H9 (cell line): ENCODE measurements around the gene C18orf63. TPM values are rescaled to one million over a fixed set of nuclear protein-coding genes. Genes with fewer than 3 reads are reported as not detected.
A peak's percentile ranks its signal among the peaks of the same experiment; 100 is the strongest.

Experiments used
- DNase-seq: peaks from one replicate; pipeline ENCODE4 v3.0.0-alpha.2; 2017
- H2AFZ ChIP-seq: one replicate; pipeline ENCODE4 v1.6.1; 2013; ENCODE audit warnings: mild to moderate bottlenecking, low read length, control low read depth, moderate library complexity
- H2AK5ac ChIP-seq: 2 replicates; pipeline ENCODE4 v1.6.1; 2013; ENCODE audit warnings: low read length, control low read depth, mixed read lengths; ENCODE audit not compliant: insufficient read length
- H2BK120ac ChIP-seq: one replicate; pipeline ENCODE4 v1.6.1; 2013; ENCODE audit warnings: low read depth, mild to moderate bottlenecking, low read length, control low read depth, inconsistent platforms; ENCODE audit not compliant: poor library complexity, severe bottlenecking
- H2BK12ac ChIP-seq: 2 replicates; pipeline ENCODE4 v1.6.1; 2013; ENCODE audit warnings: low read length, control low read depth, mixed read lengths, low read depth; ENCODE audit not compliant: insufficient read length
- H2BK15ac ChIP-seq: 2 replicates; pipeline ENCODE4 v1.6.1; 2013; ENCODE audit warnings: low read depth, low read length, control low read depth
- H2BK20ac ChIP-seq: one replicate; pipeline ENCODE4 v1.6.1; 2013; ENCODE audit warnings: low read depth, mild to moderate bottlenecking, low read length, control low read depth, inconsistent platforms; ENCODE audit not compliant: poor library complexity, severe bottlenecking
- H2BK5ac ChIP-seq: 2 replicates; pipeline ENCODE4 v1.6.1; 2013; ENCODE audit warnings: low read length, control low read depth, mixed read lengths; ENCODE audit not compliant: insufficient read length
- H3K14ac ChIP-seq: 2 replicates; pipeline ENCODE4 v1.6.1; 2013; ENCODE audit warnings: low read length, control low read depth; ENCODE audit not compliant: insufficient read depth
- H3K18ac ChIP-seq: 2 replicates; pipeline ENCODE4 v1.6.1; 2013; ENCODE audit warnings: low read depth, mild to moderate bottlenecking, mixed read lengths, low read length, control low read depth; ENCODE audit not compliant: insufficient read length
- H3K23ac ChIP-seq: 2 replicates; pipeline ENCODE4 v1.6.1; 2013; ENCODE audit warnings: low read length, control low read depth, mixed read lengths, low read depth; ENCODE audit not compliant: insufficient read length
- H3K23me2 ChIP-seq: 2 replicates; pipeline ENCODE4 v1.6.1; 2013; ENCODE audit warnings: low read depth, mild to moderate bottlenecking, mixed read lengths, low read length, control low read depth; ENCODE audit not compliant: insufficient read length, poor library complexity, severe bottlenecking
- H3K27ac ChIP-seq: 2 replicates; pipeline ENCODE4 v1.5.1; 2013; ENCODE audit warnings: low read length, control low read depth, mixed read lengths, low read depth; ENCODE audit not compliant: insufficient read length
- H3K27me3 ChIP-seq: 2 replicates; pipeline ENCODE4 v1.6.1; 2013; ENCODE audit warnings: low read length, control low read depth, inconsistent platforms; ENCODE audit not compliant: insufficient read depth
- H3K4ac ChIP-seq: 2 replicates; pipeline ENCODE4 v1.6.1; 2013; ENCODE audit warnings: low read depth, mild to moderate bottlenecking, control low read depth, inconsistent platforms, low read length, moderate library complexity
- H3K4me1 ChIP-seq: 2 replicates; pipeline ENCODE4 v1.6.1; 2013; ENCODE audit warnings: low read length, control low read depth, inconsistent platforms; ENCODE audit not compliant: insufficient read depth
- H3K4me2 ChIP-seq: 2 replicates; pipeline ENCODE4 v1.6.1; 2013; ENCODE audit warnings: low read length, control low read depth, mixed read lengths; ENCODE audit not compliant: insufficient read length, insufficient read depth
- H3K56ac ChIP-seq: 2 replicates; pipeline ENCODE4 v1.6.1; 2013; ENCODE audit warnings: low read depth, mild to moderate bottlenecking, mixed read lengths, low read length, control low read depth; ENCODE audit not compliant: insufficient read length
- H3K79me1 ChIP-seq: 2 replicates; pipeline ENCODE4 v1.6.1; 2013; ENCODE audit warnings: low read depth, mild to moderate bottlenecking, moderate library complexity, low read length, control low read depth, inconsistent platforms; ENCODE audit not compliant: insufficient read depth, poor library complexity, severe bottlenecking
- H3K79me2 ChIP-seq: 2 replicates; pipeline ENCODE4 v1.6.1; 2013; ENCODE audit warnings: low read length, control low read depth, inconsistent platforms; ENCODE audit not compliant: insufficient read depth
- H3K9ac ChIP-seq: 2 replicates; pipeline ENCODE4 v1.6.1; 2013; ENCODE audit warnings: low read length, control low read depth, mixed read lengths; ENCODE audit not compliant: insufficient read length; ENCODE audit errors: extremely low read depth
- H3K9me3 ChIP-seq: one replicate; pipeline ENCODE4 v1.6.1; 2013; ENCODE audit warnings: low read depth, low read length, inconsistent platforms; ENCODE audit not compliant: control insufficient read depth
- H3T11ph ChIP-seq: one replicate; pipeline ENCODE4 v1.6.1; 2013; ENCODE audit warnings: mild to moderate bottlenecking, low read length, control low read depth, inconsistent platforms
- H4K20me1 ChIP-seq: one replicate; pipeline ENCODE4 v1.6.1; 2013; ENCODE audit not compliant: control insufficient read depth, insufficient read length, insufficient read depth
- H4K5ac ChIP-seq: 2 replicates; pipeline ENCODE4 v1.6.1; 2013; ENCODE audit warnings: low read depth, mild to moderate bottlenecking, mixed read lengths, low read length, control low read depth; ENCODE audit not compliant: insufficient read length
- H4K8ac ChIP-seq: replicated peaks from 2 replicates; pipeline ENCODE4 v1.6.1; 2013; ENCODE audit warnings: low read length, control low read depth, mixed read lengths, low read depth; ENCODE audit not compliant: insufficient read length
- H4K91ac ChIP-seq: 2 replicates; pipeline ENCODE4 v1.6.1; 2013; ENCODE audit warnings: low read depth, mild to moderate bottlenecking, moderate library complexity, mixed read lengths, low read length, control low read depth; ENCODE audit not compliant: insufficient read length
- H3K27ac Mint-ChIP-seq, 3 experiments: 2 replicates in 2 of 3; 3 replicates in 1 of 3; pipeline ENCODE4 v1.8.0; 2020 to 2021; ENCODE audit warnings: mixed read lengths in 3 of 3, mild to moderate bottlenecking in 1 of 3, moderate library complexity in 1 of 3
- H3K27me3 Mint-ChIP-seq: 2 replicates; pipeline ENCODE4 v1.8.0; 2021; ENCODE audit warnings: low read depth, mild to moderate bottlenecking, moderate library complexity, mixed read lengths
- H3K36me3 Mint-ChIP-seq, 3 experiments: 2 replicates in 2 of 3; 3 replicates in 1 of 3; pipeline ENCODE4 v1.8.0; 2020 to 2021; ENCODE audit warnings: low read depth in 3 of 3, mixed read lengths in 3 of 3; ENCODE audit not compliant: insufficient read depth in 1 of 3
- H3K4me1 Mint-ChIP-seq, 2 experiments: 2 replicates each; pipeline ENCODE4 v1.8.0; 2020; ENCODE audit warnings: mixed read lengths in 2 of 2
- H3K4me3 Mint-ChIP-seq, 2 experiments: 2 replicates in 1 of 2; 3 replicates in 1 of 2; pipeline ENCODE4 v1.8.0; 2020 to 2021; ENCODE audit warnings: mild to moderate bottlenecking in 2 of 2, mixed read lengths in 2 of 2, moderate library complexity in 1 of 2
- H3K9me3 Mint-ChIP-seq, 2 experiments: 2 replicates in 1 of 2; 3 replicates in 1 of 2; pipeline ENCODE4 v1.8.0; 2020; ENCODE audit warnings: mild to moderate bottlenecking in 2 of 2, mixed read lengths in 2 of 2, moderate library complexity in 1 of 2
- WGBS: extraction: QIAGEN DNeasy Blood & Tissue Kit; methylation state at CpG from one replicate; pipeline ENCODE4 v1.1.7; 2013; ENCODE audit warnings: missing lambda C conversion rate, low lambda C conversion rate, mixed read lengths; ENCODE audit not compliant: insufficient read length; ENCODE audit errors: extremely low coverage; 5-methylcytosine and 5-hydroxymethylcytosine counted together
- total RNA-seq: library from RNA; stranded (reverse); gene quantifications from 2 replicates; pipeline ENCODE4 v1.2.1, GENCODE V29; 2021
- TF ChIP-seq, protein P1 (sequence below): fragments of 200-600 bp; sonication (generic); conservative IDR thresholded peaks from 3 replicates; pipeline ENCODE4 v1.8.0; 2021; ENCODE audit warnings: antibody characterized with exemption, mild to moderate bottlenecking

Gene C18orf63
- total RNA-seq, 1 experiment from 2014 or later: not detected

DNA sequence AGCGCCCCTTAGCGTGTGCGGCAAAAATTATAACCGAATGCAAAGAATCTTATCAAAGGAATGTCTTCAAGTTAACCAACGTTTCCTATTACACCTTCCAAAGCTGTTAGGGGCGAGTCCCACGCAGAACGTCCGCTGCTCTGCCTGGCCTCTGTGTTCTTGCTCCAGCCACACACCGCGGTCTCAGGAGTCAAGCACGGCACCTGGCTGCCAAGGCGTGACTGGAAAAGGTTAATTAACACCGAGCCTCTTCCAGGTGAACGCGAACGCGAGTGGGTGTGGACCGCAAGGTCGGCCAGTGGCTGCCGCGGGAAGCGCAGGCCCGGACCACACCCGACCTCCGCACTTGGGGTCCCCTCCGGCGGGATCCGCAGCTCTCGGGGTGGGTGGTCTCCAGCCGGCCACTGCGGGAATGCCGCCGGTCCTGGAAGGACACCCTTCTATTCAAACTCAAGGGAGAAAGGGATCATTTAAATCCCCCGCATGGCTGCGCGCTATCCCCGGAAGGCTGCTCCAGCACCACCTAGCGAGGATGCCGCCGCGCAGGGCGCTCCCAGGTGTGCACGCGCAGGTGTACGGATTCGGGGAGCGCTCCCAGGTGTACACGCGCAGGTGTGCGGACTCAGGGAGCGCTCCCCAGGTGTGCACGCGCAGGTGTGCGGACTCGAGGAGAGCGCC, 24.7 kb upstream of the C18orf63 start:
- no peak overlapping the region for H4K5ac ChIP-seq
- Mint-ChIP-seq H3K27me3 (peaks cover 3% of the 10 kb centered on the region), H3K4me3 (peak overlapping the region; percentile 87 to 96), H3K36me3 (peaks cover 0 to 2% (median 0%) of the 10 kb centered on the region in 3 experiments; a peak in 3 of 7 replicates), H3K4me1 (peaks cover 29 to 32% of the 10 kb centered on the region in 2 experiments), H3K9me3 (no peaks in the 10 kb centered on the region; a peak in 3 of 5 replicates), H3K27ac (no peak overlapping the region)
- H2BK12ac ChIP-seq: no peak overlapping the region
- TF ChIP-seq, protein P1, sequence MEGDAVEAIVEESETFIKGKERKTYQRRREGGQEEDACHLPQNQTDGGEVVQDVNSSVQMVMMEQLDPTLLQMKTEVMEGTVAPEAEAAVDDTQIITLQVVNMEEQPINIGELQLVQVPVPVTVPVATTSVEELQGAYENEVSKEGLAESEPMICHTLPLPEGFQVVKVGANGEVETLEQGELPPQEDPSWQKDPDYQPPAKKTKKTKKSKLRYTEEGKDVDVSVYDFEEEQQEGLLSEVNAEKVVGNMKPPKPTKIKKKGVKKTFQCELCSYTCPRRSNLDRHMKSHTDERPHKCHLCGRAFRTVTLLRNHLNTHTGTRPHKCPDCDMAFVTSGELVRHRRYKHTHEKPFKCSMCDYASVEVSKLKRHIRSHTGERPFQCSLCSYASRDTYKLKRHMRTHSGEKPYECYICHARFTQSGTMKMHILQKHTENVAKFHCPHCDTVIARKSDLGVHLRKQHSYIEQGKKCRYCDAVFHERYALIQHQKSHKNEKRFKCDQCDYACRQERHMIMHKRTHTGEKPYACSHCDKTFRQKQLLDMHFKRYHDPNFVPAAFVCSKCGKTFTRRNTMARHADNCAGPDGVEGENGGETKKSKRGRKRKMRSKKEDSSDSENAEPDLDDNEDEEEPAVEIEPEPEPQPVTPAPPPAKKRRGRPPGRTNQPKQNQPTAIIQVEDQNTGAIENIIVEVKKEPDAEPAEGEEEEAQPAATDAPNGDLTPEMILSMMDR: peak; percentile 43
- peaks cover 13% of the 10 kb centered on the region; the same call in 1 of the 2 replicates for H3K4me1 ChIP-seq
- H3K79me2 ChIP-seq: peaks cover 12% of the 10 kb centered on the region; the same call in 1 of the 2 replicates
- no peak overlapping the region for H3K23ac ChIP-seq
- no peak overlapping the region for H2BK5ac ChIP-seq
- H3K4me2 ChIP-seq: peak overlapping the region; percentile 59
- no peaks in the 10 kb centered on the region for H4K20me1 ChIP-seq
- H3K18ac ChIP-seq: no peak overlapping the region
- H2BK120ac ChIP-seq: no peak overlapping the region
- H2AK5ac ChIP-seq: no peak overlapping the region
- H3K56ac ChIP-seq: no peak overlapping the region
- no peak overlapping the region for H2BK20ac ChIP-seq
- no peak overlapping the region for H2AFZ ChIP-seq
- peaks cover 4% of the 10 kb centered on the region for H3K9me3 ChIP-seq
- H3K14ac ChIP-seq: 0 out of 2 replicates have a peak overlapping the region, but pooled peaks have one; percentile 3
- H4K8ac ChIP-seq: no peak overlapping the region
- no peak overlapping the region for H4K91ac ChIP-seq
- H3K27ac ChIP-seq: no peak overlapping the region
- no CpG with 5 or more reads among the region's 57 CpGs for WGBS
- no peaks in the 10 kb centered on the region for H3K79me1 ChIP-seq
- no peak overlapping the region for H3T11ph ChIP-seq
- peaks cover 2% of the 10 kb centered on the region for H3K23me2 ChIP-seq
- H3K9ac ChIP-seq: peak overlapping the region; percentile 39
- H3K4ac ChIP-seq: no peak overlapping the region
- DNase-seq: peak; percentile 81
- no peak overlapping the region for H2BK15ac ChIP-seq
- H3K27me3 ChIP-seq: no peaks in the 10 kb centered on the region
